Endodermal cell (in vitro differentiated cells): Measurements from ENCODE around the gene ZNF599. TPM values are rescaled to one million over a fixed set of nuclear protein-coding genes. Genes with fewer than 3 reads are reported as not detected.

Source experiments
- DNase-seq: peaks from one replicate; pipeline ENCODE4 v3.0.0-alpha.2; 2017
- H3K27ac ChIP-seq: 2 replicates; pipeline ENCODE4 v1.5.1; 2013; ENCODE audit warnings: mild to moderate bottlenecking, low read depth, low read length, moderate library complexity
- H3K27me3 ChIP-seq: 2 replicates; pipeline ENCODE4 v1.6.1; 2013; ENCODE audit warnings: mild to moderate bottlenecking, low read length, moderate library complexity; ENCODE audit not compliant: insufficient read depth, control insufficient read depth, poor library complexity, severe bottlenecking
- H3K36me3 ChIP-seq: 2 replicates; pipeline ENCODE4 v1.7.0; 2013; ENCODE audit warnings: mild to moderate bottlenecking, low read length, moderate library complexity; ENCODE audit not compliant: control insufficient read depth, insufficient read depth
- H3K4me1 ChIP-seq: one replicate; pipeline ENCODE4 v1.7.0; 2013; ENCODE audit warnings: low read length; ENCODE audit not compliant: control insufficient read depth, insufficient read depth
- H3K4me3 ChIP-seq: 2 replicates; pipeline ENCODE4 v1.5.1; 2013; ENCODE audit warnings: mild to moderate bottlenecking, low read length, moderate library complexity
- H3K9ac ChIP-seq: 2 replicates; pipeline ENCODE4 v1.6.1; 2013; ENCODE audit warnings: mild to moderate bottlenecking, low read length, moderate library complexity; ENCODE audit not compliant: poor library complexity, severe bottlenecking; ENCODE audit errors: extremely low read depth
- H3K9me3 ChIP-seq: 2 replicates; pipeline ENCODE4 v1.6.1; 2013; ENCODE audit warnings: mild to moderate bottlenecking, low read length, moderate library complexity; ENCODE audit not compliant: control insufficient read depth
- H3K27ac Mint-ChIP-seq: 2 replicates; pipeline ENCODE4 v1.8.0; 2020; ENCODE audit warnings: mixed read lengths
- H3K27me3 Mint-ChIP-seq: 2 replicates; pipeline ENCODE4 v1.8.0; 2021; ENCODE audit warnings: mild to moderate bottlenecking, mixed read lengths; ENCODE audit not compliant: insufficient read depth
- H3K36me3 Mint-ChIP-seq: 2 replicates; pipeline ENCODE4 v1.8.0; 2020; ENCODE audit warnings: low read depth, mixed read lengths
- H3K4me1 Mint-ChIP-seq: 2 replicates; pipeline ENCODE4 v1.8.0; 2020; ENCODE audit warnings: mixed read lengths
- H3K4me3 Mint-ChIP-seq: 2 replicates; pipeline ENCODE4 v1.8.0; 2020; ENCODE audit warnings: mild to moderate bottlenecking, moderate library complexity, mixed read lengths
- H3K9me3 Mint-ChIP-seq: 2 replicates; pipeline ENCODE4 v1.8.0; 2020; ENCODE audit warnings: mild to moderate bottlenecking, mixed read lengths
- CTCF ChIP-seq: fragments of 200-600 bp; sonication (generic); conservative IDR thresholded peaks from 2 replicates; pipeline ENCODE4 v1.5.0; 2021; ENCODE audit warnings: antibody characterized with exemption, mild to moderate bottlenecking
- WGBS, 2 experiments: methylation state at CpG; one replicate each; pipeline versions ENCODE4 v1.1.5 to v1.1.7; 2013; ENCODE audit warnings: missing lambda C conversion rate in 2 of 2, mixed read lengths in 1 of 2; ENCODE audit not compliant: insufficient coverage in 1 of 2, insufficient read length in 1 of 2; 5-methylcytosine and 5-hydroxymethylcytosine counted together
- total RNA-seq, 2 donors: library from RNA; stranded (reverse); fragmentation: NEBNext Ultra II Directional in 1 of 2; extraction: Animal tissue kit (Norgen Biotek cat#: 25700) in 1 of 2; gene quantifications; 2 replicates in 1 of 2; 3 replicates in 1 of 2; pipeline ENCODE4 v1.2.1, GENCODE V29; 2021

ZNF599 gene
- total RNA-seq, 2 donors from 2014 or later = 5.7 to 5.8 TPM

- peaks cover 21% of the 10 kb centered on the region for H3K27me3 Mint-ChIP-seq
- peak; percentile 84 for TF ChIP-seq CTCF
- Histone ChIP-seq H3K9me3 (peaks cover 58% of the 10 kb centered on the region), H3K36me3 (no peaks in the 10 kb centered on the region), H3K4me1 (no peaks in the 10 kb centered on the region), H3K27me3 (peaks cover 5% of the 10 kb centered on the region), H3K9ac (no peak overlapping the region), H3K27ac (no peak overlapping the region), H3K4me3 (peak overlapping the region; percentile 35)
- H3K4me3 Mint-ChIP-seq = no peak overlapping the region
- no peak overlapping the region for H3K27ac Mint-ChIP-seq
- WGBS, 2 experiments = 36 to 38% methylated on average over 8 to 11 of the region's 11 CpGs
- peaks cover 71% of the 10 kb centered on the region for H3K9me3 Mint-ChIP-seq
- DNase-seq = peak; percentile 79
- H3K4me1 Mint-ChIP-seq = no peaks in the 10 kb centered on the region
- peaks cover 9% of the 10 kb centered on the region for H3K36me3 Mint-ChIP-seq
Measured at GRCh38 chr19:34712395-34713261, 60.4 kb downstream of the ZNF599 start.

- H3K27me3 ChIP-seq = peaks cover 5% of the 10 kb centered on the region
- Mint-ChIP-seq H3K36me3 (peaks cover 9% of the 10 kb centered on the region), H3K27me3 (peaks cover 20% of the 10 kb centered on the region), H3K27ac (no peak overlapping the region), H3K9me3 (peaks cover 72% of the 10 kb centered on the region), H3K4me1 (no peaks in the 10 kb centered on the region), H3K4me3 (no peak overlapping the region)
- no peaks in the 10 kb centered on the region for H3K4me1 ChIP-seq
- H3K4me3 ChIP-seq = no peak overlapping the region
- no peak for TF ChIP-seq CTCF
- no peak for DNase-seq
- H3K9me3 ChIP-seq = peaks cover 50% of the 10 kb centered on the region
- no peaks in the 10 kb centered on the region for H3K36me3 ChIP-seq
- WGBS, 2 experiments = 61 to 70% methylated on average over 4 to 5 of the region's 6 CpGs
- H3K27ac ChIP-seq = no peak overlapping the region
- H3K9ac ChIP-seq = no peak overlapping the region
Measured at GRCh38 chr19:34711890-34712289, 61.1 kb downstream of the ZNF599 start.

Other genes with a start within 250 kb of the ZNF599 start
- gene SCGB2B2, start 96.1 kb downstream of the ZNF599 start, total RNA-seq = under 1 TPM in 1 of 2 donors, not detected in 1; 0.75 TPM
- 10 to 100 TPM; 24.1 to 27.4 TPM for gene ZNF302, start 95.5 kb downstream of the ZNF599 start, total RNA-seq
- 1 to 10 TPM; 8.1 to 8.7 TPM for gene ZNF181, start 39.0 kb downstream of the ZNF599 start, total RNA-seq
- 1 to 10 TPM; 4.6 to 6.8 TPM for gene ZNF30, start 153.7 kb upstream of the ZNF599 start, total RNA-seq
- 10 to 100 TPM; 30.2 to 32.1 TPM for gene ZNF792, start 191.0 kb upstream of the ZNF599 start, total RNA-seq
- 100 to 1,000 TPM; 115 to 137 TPM for gene GRAMD1A, start 227.1 kb upstream of the ZNF599 start, total RNA-seq